Neural progenitor cell (in vitro differentiated cells): ENCODE measurements around the gene NFIX. TPM values are rescaled to one million over a fixed set of nuclear protein-coding genes. Genes with fewer than 3 reads are reported as not detected.

Experiments
- DNase-seq: peaks from one replicate; pipeline ENCODE4 v3.0.0-alpha.2; 2016; ENCODE audit warnings: low spot score
- H2AFZ ChIP-seq: fragments of 200-600 bp; sonication (generic); replicated peaks from 2 replicates; pipeline ENCODE4 v1.6.1; 2016; ENCODE audit warnings: antibody characterized with exemption
- H3F3A ChIP-seq: fragments of 200-600 bp; sonication (generic); 2 replicates; pipeline ENCODE4 v1.6.1; 2016; ENCODE audit warnings: antibody characterized with exemption, low read depth
- H3K27ac ChIP-seq: fragments of 200-600 bp; sonication (generic); 2 replicates; pipeline ENCODE4 v1.5.1; 2016; ENCODE audit warnings: mild to moderate bottlenecking
- H3K27me3 ChIP-seq: fragments of 200-600 bp; sonication (generic); 2 replicates; pipeline ENCODE4 v1.6.1; 2016; ENCODE audit warnings: mild to moderate bottlenecking, moderate library complexity
- H3K36me3 ChIP-seq: fragments of 200-600 bp; sonication (generic); 2 replicates; pipeline ENCODE4 v1.5.1; 2016
- H3K4me1 ChIP-seq: fragments of 200-600 bp; sonication (generic); 2 replicates; pipeline ENCODE4 v1.6.1; 2016; ENCODE audit warnings: mixed run types
- H3K4me2 ChIP-seq: fragments of 200-600 bp; sonication (generic); 2 replicates; pipeline ENCODE4 v1.6.1; 2016
- H3K4me3 ChIP-seq: fragments of 200-600 bp; sonication (generic); 2 replicates; pipeline ENCODE4 v1.5.1; 2016
- H3K79me2 ChIP-seq: fragments of 200-600 bp; sonication (generic); 2 replicates; pipeline ENCODE4 v1.6.1; 2016; ENCODE audit warnings: low read depth
- H3K9ac ChIP-seq: fragments of 200-600 bp; sonication (generic); 2 replicates; pipeline ENCODE4 v1.6.1; 2016
- H3K9me3 ChIP-seq: fragments of 200-600 bp; sonication (generic); 2 replicates; pipeline ENCODE4 v1.5.1; 2016; ENCODE audit warnings: low read depth
- H4K20me1 ChIP-seq: fragments of 200-600 bp; sonication (generic); 2 replicates; pipeline ENCODE4 v1.6.1; 2016; ENCODE audit warnings: low read depth
- H3K27ac Mint-ChIP-seq: 3 replicates; pipeline ENCODE4 v1.8.0; 2021; ENCODE audit warnings: mixed read lengths
- H3K27me3 Mint-ChIP-seq: 2 replicates; pipeline ENCODE4 v1.8.0; 2022; ENCODE audit warnings: low read depth, mild to moderate bottlenecking, inconsistent platforms, moderate library complexity, mixed read lengths; ENCODE audit not compliant: insufficient read depth
- H3K36me3 Mint-ChIP-seq: 3 replicates; pipeline ENCODE4 v1.8.0; 2021; ENCODE audit warnings: mixed read lengths
- H3K4me1 Mint-ChIP-seq: 3 replicates; pipeline ENCODE4 v1.8.0; 2021; ENCODE audit warnings: mixed read lengths
- H3K4me3 Mint-ChIP-seq: 3 replicates; pipeline ENCODE4 v1.8.0; 2021; ENCODE audit warnings: mild to moderate bottlenecking, moderate library complexity, mixed read lengths
- H3K9me3 Mint-ChIP-seq: 3 replicates; pipeline ENCODE4 v1.8.0; 2020; ENCODE audit warnings: mixed read lengths
- EZH2 ChIP-seq: fragments of 200-600 bp; sonication (generic); IDR thresholded peaks from 2 replicates; pipeline ENCODE4 v1.6.1; 2017; ENCODE audit warnings: antibody characterized with exemption, mild to moderate bottlenecking, moderate library complexity
- EZH2phosphoT487 ChIP-seq: fragments of 200-600 bp; sonication (generic); IDR thresholded peaks from 2 replicates; pipeline ENCODE4 v1.6.1; 2017; ENCODE audit warnings: antibody characterized with exemption
- total RNA-seq: library from RNA; depleted of rRNA; stranded (reverse); fragments of >200 nt; gene quantifications from 2 replicates; pipeline ENCODE4 v1.2.3, GENCODE V29; 2015; ENCODE audit warnings: low replicate concordance
- TF ChIP-seq, protein P1 (sequence below): fragments of 200-600 bp; sonication (generic); IDR thresholded peaks from 2 replicates; pipeline ENCODE4 v1.5.1; 2017; ENCODE audit warnings: antibody characterized with exemption, mild to moderate bottlenecking

Gene NFIX
- 0.06 TPM in 2 replicates for total RNA-seq

DNA sequence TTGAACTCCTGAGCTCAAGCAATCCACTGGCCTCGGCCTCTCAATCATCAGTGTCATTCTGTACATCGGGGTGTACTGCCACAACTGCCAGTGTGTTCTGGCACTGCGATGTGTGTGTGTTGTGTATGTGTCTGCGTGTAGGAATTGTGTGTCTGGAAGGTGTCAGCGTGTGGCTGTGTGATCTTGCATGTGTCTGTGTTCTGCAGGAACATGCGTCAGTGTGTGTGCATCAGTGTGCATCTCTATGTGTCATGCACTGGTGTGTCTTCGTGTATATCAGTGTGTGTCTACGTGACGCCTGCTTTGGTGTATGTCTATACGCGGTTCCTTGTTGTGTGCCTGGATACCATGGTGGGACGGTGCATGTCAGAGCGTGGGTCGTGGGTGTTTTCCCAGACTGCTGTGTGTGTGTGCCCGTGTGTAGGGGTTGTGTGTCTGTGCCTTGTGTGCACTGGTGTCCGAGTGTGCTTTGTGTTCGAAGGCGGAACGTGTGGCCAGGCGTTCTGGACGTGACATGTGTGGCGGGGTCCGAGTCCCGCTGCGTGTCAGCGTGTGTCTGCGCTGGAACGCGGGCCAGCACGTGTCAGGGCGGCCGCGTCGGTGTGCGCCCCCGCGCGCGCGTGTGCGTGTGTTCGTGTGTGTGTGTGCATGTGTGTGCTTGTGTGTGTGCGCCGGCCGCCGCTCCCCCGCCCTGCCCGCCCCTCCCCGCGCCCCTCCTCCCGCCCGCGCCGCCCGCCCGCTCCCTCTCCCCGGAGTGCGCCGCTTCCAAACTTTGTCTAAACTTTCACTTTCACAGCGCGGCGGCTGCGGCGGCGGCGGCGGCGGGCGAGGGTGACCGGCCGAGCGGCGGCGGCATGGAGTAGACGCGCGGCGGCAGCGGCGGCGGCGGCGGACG is at the start of gene NFIX:
TSS of gene NFIX (plus strand) at position 775 of the 895 bp plus-strand sequence. CDS start 363 bp downstream, outside the sequence.
- H3K4me2 ChIP-seq, result peak within 1 kb of the TSS; percentile 73
- H3K4me1 Mint-ChIP-seq, result peaks cover 15% of the 10 kb centered on the region
- H3F3A ChIP-seq, result peaks cover 6% of the 10 kb centered on the region
- no peak within 1 kb of the TSS for H3K27ac Mint-ChIP-seq
- no peak within 1 kb of the TSS for H3K9ac ChIP-seq
- peak within 1 kb of the TSS; percentile 40 for H3K4me3 ChIP-seq
- no peak within 1 kb of the TSS for H3K27ac ChIP-seq
- H3K4me1 ChIP-seq, result no peaks in the 10 kb centered on the region
- H3K27me3 ChIP-seq, result peaks cover 98% of the 10 kb centered on the region
- DNase-seq, result peak; percentile 89
- H3K36me3 Mint-ChIP-seq, result no peaks in the 10 kb centered on the region
- H3K4me3 Mint-ChIP-seq, result peak within 1 kb of the TSS; percentile 90
- no peaks in the 10 kb centered on the region for H3K79me2 ChIP-seq
- peaks cover 36% of the 10 kb centered on the region for H4K20me1 ChIP-seq
- TF ChIP-seq EZH2phosphoT487 (peak; percentile 86), EZH2 (peak; percentile 87)
- TF ChIP-seq, protein P1, sequence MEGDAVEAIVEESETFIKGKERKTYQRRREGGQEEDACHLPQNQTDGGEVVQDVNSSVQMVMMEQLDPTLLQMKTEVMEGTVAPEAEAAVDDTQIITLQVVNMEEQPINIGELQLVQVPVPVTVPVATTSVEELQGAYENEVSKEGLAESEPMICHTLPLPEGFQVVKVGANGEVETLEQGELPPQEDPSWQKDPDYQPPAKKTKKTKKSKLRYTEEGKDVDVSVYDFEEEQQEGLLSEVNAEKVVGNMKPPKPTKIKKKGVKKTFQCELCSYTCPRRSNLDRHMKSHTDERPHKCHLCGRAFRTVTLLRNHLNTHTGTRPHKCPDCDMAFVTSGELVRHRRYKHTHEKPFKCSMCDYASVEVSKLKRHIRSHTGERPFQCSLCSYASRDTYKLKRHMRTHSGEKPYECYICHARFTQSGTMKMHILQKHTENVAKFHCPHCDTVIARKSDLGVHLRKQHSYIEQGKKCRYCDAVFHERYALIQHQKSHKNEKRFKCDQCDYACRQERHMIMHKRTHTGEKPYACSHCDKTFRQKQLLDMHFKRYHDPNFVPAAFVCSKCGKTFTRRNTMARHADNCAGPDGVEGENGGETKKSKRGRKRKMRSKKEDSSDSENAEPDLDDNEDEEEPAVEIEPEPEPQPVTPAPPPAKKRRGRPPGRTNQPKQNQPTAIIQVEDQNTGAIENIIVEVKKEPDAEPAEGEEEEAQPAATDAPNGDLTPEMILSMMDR, result no peak
- H3K9me3 Mint-ChIP-seq, result peaks cover 7% of the 10 kb centered on the region
- H3K36me3 ChIP-seq, result no peaks in the 10 kb centered on the region
- peaks cover 70% of the 10 kb centered on the region for H3K27me3 Mint-ChIP-seq
- no peaks in the 10 kb centered on the region for H3K9me3 ChIP-seq
- H2AFZ ChIP-seq, result no peak within 1 kb of the TSS

DNA sequence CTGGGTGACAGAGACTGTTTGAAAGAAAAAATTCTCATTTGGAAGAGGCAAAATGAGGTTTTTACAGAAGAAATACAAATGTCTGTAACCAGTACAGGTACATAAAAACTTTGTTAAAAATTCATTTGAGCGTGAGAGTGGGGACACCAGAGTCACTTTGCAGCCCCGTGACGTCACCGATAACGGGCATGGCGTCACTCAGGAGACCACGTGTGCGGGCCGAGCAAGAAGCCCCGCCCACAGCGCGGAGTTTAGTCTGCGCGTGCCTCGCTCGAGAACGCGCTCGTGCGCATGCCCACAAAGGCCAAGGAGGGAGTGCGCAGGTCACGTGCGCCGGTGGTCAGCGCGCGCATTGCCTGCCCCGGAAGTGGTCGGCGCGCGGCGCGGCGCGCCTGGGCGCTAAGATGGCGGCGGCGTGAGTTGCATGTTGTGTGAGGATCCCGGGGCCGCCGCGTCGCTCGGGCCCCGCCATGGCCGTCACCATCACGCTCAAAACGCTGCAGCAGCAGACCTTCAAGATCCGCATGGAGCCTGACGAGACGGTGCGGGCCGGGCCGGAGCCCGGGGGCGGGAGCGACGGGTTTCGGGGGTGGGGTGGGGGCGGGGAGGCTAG is 49.7 kb upstream of the NFIX start, which contains the start of gene RAD23A:
TSS of gene RAD23A (plus strand) at position 384 of the 613 bp plus-strand sequence. CDS start at position 471, 87 bp downstream.
- Histone ChIP-seq H3K36me3 (peaks cover 2% of the 10 kb centered on the region), H3K79me2 (peaks cover 37% of the 10 kb centered on the region)
- TF ChIP-seq EZH2 (no peak), EZH2phosphoT487 (no peak)
- TF ChIP-seq, protein P1, result no peak

DNA sequence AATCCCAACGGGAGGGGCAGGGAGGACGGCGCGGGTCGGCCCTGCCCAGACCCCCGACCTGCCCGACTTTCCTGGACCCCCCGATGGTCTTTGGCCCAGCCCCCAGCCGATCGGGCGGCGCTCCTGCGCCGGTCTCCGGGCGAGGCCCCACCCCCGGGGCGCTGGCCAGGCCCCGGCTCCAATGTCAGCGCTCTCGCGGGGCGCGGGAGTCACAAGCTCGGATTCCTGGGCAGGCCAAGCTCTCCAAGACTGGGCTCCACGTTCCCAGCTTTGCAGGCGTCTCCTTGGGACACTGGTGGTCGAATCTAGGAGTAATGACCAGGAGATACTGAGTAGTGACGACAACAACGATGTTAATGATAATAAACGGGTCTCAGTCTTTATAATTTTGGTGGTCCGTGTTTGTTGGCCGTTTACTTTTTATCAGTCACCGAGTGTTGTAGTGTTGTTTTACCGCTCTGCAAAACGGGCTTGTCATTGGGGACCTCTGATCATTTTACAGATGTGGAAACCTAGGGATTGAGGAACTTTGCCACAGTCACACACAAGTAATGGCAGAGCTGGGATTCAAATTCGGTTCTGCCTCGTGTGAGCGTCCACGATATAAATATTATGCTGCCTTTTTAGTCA is 49.1 kb upstream of the NFIX start:
- no peaks in the 10 kb centered on the region for H3K9me3 ChIP-seq
- Mint-ChIP-seq H3K9me3 (no peaks in the 10 kb centered on the region), H3K36me3 (peaks cover 34% of the 10 kb centered on the region), H3K4me1 (peaks cover 18% of the 10 kb centered on the region), H3K4me3 (peak overlapping the region; percentile 94), H3K27ac (peak overlapping the region; percentile 50), H3K27me3 (peaks cover 23% of the 10 kb centered on the region)
- peak overlapping the region; percentile 85 for H3K4me3 ChIP-seq
- H3F3A ChIP-seq, result peaks cover 61% of the 10 kb centered on the region
- H2AFZ ChIP-seq, result no peak overlapping the region
- no peaks in the 10 kb centered on the region for H3K27me3 ChIP-seq
- H3K9ac ChIP-seq, result peak overlapping the region; percentile 91
- peaks cover 31% of the 10 kb centered on the region for H3K79me2 ChIP-seq
- TF ChIP-seq, protein P1, result no peak
- TF ChIP-seq EZH2phosphoT487 (no peak), EZH2 (no peak)
- H3K4me2 ChIP-seq, result peak overlapping the region; percentile 92
- no peaks in the 10 kb centered on the region for H3K36me3 ChIP-seq
- H4K20me1 ChIP-seq, result peaks cover 15% of the 10 kb centered on the region
- H3K4me1 ChIP-seq, result peaks cover 4% of the 10 kb centered on the region
- peak overlapping the region; percentile 99 for H3K27ac ChIP-seq
- DNase-seq, result peak; percentile 94

More for the DNA sequence above, 49.7 kb upstream of the NFIX start, which contains the start of gene RAD23A:
- Mint-ChIP-seq H3K36me3 (peaks cover 38% of the 10 kb centered on the region), H3K27me3 (peaks cover 25% of the 10 kb centered on the region), H3K9me3 (no peaks in the 10 kb centered on the region), H3K27ac (peak within 1 kb of the TSS; percentile 79), H3K4me1 (peaks cover 22% of the 10 kb centered on the region), H3K4me3 (peak within 1 kb of the TSS; percentile 94)
- Histone ChIP-seq H3K27me3 (no peaks in the 10 kb centered on the region), H3K4me3 (peak within 1 kb of the TSS; percentile 85), H3K9ac (peak within 1 kb of the TSS; percentile 91), H3K27ac (peak within 1 kb of the TSS; percentile 99), H2AFZ (no peak within 1 kb of the TSS), H3K4me2 (peak within 1 kb of the TSS; percentile 92), H3K9me3 (no peaks in the 10 kb centered on the region), H4K20me1 (peaks cover 17% of the 10 kb centered on the region), H3F3A (peaks cover 63% of the 10 kb centered on the region), H3K4me1 (peaks cover 4% of the 10 kb centered on the region)
- DNase-seq, result peak; percentile 100
